HG03095 (cell line): Measurements from ENCODE around the gene DBN1.

Experiments
- ATAC-seq: cut with Tn5 transposase; IDR thresholded peaks from one replicate; pipeline ENCODE4 v1.9.1; 2021; ENCODE audit warnings: moderate library complexity; ENCODE audit not compliant: unreplicated experiment

DBN1 gene

DNA sequence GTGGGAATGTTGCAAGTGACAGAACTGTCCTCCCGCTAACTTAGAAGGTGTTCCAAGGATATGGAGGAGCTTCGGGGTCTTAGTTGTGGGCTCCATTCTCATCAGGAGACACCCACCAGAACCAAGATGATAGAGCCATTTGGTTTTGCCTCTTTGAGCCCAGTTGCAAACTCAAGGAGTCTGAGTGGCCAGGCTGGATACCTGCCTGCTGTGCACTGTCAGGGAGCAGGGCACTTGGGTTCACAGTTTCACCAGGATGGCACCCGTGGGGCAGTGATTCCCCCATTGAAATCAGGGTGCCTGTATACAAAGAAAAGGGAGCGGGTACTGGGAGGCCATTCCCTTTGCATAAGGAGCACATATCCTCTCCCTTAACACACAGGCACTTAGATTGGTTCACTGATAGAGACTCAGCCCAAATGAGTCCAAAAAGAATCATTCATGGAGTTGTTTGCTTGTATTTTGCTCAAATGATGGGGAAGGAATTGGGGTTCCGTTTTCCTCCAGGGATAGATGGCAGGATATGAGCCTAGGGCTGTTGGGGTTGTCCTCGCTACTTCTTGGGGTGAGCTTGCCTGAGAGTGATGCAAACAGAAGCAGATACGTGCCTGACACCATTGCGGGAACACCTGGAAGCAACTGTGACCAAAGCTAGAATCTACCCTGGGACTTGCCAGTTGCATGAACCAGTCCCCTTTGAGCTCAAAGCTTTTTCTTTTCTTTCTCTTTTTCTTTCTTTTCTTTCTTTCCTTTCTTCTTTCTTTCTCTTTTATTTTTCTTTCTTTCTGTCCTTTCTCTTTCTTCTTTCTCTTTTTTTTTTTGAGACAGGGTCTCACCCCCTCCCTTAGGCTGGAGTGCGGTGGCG, 28.1 kb downstream of the DBN1 start:
- no peak for ATAC-seq

GRCh38 chr5:177444106-177445051, 29.1 kb downstream of the DBN1 start:
- ATAC-seq: no peak

DNA sequence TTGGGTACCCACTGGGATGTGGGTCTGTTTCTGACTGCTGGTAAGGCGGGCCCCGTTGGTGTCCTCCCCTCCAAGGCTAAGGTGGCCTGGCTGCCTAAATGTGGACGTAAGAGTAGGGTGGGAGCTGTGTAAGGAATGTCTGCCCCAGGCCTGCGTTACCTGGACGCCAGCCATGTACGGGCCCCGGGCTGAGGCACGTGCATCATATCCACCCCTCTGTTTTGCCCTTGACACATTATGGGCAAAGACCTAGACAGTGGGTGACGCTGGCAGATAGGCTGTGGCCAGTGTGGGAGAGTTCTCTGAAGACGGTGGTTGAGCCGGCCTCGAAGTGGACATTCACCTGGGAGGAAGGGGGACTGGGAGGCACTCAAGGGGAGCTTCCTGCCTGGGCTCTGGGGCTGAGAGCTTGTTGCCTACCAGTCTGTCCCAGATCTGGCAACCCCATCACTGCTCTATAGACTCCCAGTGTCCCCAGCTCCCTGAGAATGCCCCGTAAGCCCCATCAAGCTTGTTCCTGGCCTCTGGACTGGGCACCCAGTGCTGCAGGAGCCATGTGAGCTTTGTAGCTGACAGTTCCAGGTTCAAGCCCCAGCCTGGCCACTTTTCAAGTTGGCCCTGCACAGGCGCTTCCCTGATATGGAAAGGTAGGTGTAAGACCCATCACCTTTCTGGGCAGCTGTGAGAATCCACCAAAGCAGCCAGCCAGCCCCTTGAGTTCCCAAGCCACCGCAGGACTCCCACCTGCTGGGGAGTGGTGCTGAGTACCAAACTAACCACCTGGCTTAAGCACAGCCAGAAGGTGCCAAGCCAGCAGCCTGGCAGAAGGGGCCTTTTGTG, 30.1 kb downstream of the DBN1 start:
- ATAC-seq: no peak

- ATAC-seq: no peak
These were observed 31.2 kb downstream of the DBN1 start for GRCh38 chr5:177442066-177442826.

- ATAC-seq: no peak
These were observed 32.2 kb downstream of the DBN1 start for GRCh38 chr5:177440990-177441780.

DNA sequence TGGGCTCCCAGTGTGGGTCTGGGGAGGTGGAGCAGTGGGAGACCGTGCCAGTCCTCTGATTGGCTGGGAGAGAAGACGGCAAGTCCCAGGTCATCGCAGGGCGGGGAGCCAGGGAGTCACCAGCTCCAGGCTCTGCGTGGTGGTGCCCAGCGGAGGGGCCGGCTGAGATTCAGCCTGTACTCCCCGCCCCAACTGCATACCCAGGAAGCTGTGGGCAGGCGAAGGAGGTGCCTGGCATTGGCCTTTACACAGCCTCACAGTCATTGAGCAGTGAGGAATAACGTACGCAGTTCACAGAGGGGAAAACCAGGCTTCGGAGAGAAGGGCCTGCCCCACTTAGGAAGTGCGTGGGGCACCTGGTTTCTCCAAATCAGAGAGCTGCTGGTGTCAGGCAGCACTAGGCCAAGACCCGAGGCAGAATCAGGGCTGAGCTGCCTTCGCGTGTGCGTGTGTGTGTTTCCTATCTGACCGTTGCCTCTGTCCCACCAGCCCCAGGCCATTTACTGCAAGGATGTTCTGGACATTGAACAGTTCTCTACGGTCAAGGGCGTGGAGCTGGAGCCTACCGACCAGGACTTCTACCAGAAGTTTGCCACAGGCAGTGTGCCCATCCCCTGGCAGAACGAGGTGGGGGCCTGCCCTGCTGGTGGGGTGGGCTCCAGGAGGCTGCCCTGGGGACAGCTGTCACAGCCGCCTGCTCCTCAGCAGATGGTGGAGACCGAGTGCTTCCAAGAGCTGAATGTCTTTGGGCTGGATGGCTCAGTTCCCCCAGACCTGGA, 33.0 kb downstream of the DBN1 start:
- no peak for ATAC-seq

GRCh38 chr5:177439518-177440053, 33.8 kb downstream of the DBN1 start:
- no peak for ATAC-seq

DNA sequence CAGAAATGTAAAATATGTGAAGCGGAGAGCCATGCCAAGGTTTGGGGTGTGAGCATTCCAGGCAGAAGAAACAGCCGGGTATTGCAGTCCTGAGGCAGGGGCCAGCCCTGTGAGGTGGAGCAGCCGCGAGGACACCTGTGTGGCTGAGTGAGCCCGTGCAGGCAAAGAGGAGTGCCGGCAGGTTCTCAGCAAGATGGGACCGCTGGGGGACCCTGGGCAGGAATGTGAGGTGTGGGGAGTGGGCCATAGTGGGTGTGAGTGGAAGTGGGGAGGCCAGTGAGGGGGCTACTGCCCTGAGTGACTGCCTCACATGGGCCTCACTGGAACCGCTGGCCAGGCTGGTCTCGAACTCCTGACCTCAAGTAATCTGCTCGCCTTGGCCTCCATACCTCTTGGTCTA, 35.0 kb downstream of the DBN1 start:
- ATAC-seq: no peak

DNA sequence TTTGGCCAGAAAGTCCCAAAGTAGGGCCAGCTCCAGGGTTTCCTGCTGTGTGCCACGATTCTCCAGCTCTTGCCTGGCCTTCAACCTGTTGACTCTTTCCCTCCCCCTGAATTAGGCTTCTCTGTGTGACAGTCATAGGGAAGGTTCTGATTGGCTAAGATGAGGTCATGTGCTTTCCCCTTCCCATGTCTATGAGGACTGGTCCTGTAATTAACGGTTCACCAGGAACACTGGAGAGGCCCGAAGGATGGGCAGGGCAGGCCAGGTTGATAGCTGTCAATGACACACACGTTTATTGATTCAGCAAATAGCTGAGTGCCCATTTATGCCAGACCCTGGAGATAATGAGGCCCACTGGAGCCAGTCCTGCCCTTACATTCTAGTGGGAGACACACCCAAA, 35.8 kb downstream of the DBN1 start:
- ATAC-seq: no peak

DNA sequence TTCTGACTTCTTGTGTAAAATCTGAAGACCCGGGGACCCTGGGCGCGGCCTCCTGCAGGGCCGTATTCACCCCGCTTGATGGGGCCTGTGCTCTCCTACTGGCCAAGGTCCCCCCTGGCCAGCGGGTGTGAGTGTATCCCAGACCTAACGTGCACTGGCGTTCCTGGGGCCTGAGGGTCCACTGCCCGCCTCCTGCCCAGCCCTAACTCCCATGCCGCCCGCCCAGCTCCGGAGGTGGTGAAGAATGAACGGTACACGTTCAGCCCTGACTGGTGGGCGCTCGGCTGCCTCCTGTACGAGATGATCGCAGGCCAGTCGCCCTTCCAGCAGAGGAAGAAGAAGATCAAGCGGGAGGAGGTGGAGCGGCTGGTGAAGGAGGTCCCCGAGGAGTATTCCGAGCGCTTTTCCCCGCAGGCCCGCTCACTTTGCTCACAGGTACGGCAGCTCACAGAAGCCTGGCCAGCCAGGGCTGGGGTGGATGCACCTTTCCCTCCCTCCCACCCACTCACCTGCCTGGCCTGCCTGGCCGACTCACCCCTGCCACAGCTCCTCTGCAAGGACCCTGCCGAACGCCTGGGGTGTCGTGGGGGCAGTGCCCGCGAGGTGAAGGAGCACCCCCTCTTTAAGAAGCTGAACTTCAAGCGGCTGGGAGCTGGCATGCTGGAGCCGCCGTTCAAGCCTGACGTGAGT, 37.4 kb downstream of the DBN1 start:
- ATAC-seq: no peak

- no peak for ATAC-seq
These were observed 38.3 kb downstream of the DBN1 start for GRCh38 chr5:177434942-177435738.

DNA sequence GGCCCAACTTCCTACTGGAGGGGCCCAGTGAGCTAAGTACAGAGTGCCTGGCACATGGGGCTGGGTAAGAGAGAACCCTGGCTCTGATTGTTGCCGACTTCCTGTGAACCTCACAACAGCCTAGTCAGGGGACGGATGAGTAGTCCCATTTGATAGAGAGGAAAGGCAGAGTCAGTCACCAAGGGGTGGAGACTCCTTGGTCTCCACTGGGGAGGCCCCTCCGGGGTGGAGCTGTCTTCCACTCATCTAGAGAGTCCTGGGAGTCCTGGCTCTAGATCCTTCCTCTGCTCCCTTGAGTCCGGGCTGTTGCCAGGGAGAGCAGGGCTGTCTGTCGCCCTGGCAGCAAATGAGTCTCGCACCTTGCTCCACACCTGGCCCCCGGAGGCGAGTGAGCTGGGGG, 39.0 kb downstream of the DBN1 start:
- no peak for ATAC-seq

GRCh38 chr5:177433658-177434217, 39.7 kb downstream of the DBN1 start:
- no peak for ATAC-seq

DNA sequence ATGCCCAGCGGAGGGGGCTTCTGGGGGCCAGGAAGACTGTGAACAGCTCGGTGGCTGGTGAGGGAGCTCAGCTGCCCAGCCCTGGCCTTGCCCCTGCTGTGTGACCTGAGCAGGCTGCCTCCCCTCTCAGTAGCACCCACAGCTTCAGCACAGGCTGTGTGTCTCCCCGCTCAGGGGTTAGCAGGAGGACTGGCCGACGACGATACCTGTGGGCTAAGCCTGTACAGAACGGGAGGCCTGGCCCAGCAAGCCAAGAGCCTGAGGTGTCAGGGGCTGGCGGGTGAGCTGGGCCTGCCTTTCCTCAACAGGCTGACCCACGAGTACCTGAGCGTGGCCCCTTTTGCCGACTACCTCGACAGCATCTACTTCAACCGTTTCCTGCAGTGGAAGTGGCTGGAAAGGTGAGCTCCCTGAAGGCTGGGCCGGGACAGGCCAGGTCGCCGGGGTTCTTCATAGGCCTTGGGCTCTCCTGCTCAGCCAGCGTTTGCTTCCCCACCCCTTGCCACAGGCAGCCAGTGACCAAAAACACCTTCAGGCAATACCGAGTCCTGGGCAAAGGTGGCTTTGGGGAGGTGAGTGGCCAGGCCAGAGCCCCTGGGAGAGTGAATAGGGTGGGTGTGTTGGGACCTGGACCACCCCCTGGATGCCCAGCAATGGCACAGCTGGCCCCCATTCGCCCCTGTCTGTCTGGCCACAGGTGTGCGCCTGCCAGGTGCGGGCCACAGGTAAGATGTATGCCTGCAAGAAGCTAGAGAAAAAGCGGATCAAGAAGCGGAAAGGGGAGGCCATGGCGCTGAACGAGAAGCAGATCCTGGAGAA, 40.4 kb downstream of the DBN1 start:
- ATAC-seq: no peak

- ATAC-seq: no peak
These were observed 41.1 kb downstream of the DBN1 start for GRCh38 chr5:177432143-177432838.
